ENCODE results near the gene EFHC1.
"Not testable (repeated sequence)": the region's sequence is repeated elsewhere in the genome, so short reads cannot be mapped to it uniquely, and the experiment has no call there.

EFHC1 gene

GRCh38 chr6:52419809-52420667, at the start of gene EFHC1:
Gene EFHC1 (plus strand): TSS chr6:52420342. CDS start chr6:52420411, 69 bp downstream.
- DNase-seq, result peak; percentile 99

GRCh38 chr6:52371656-52372191, 48.4 kb upstream of the EFHC1 start:
- no peak for DNase-seq

GRCh38 chr6:52373151-52373690, 46.9 kb upstream of the EFHC1 start:
- no peak for DNase-seq

GRCh38 chr6:52374247-52374646, 45.9 kb upstream of the EFHC1 start:
- no peak for DNase-seq

GRCh38 chr6:52375780-52376556, 44.2 kb upstream of the EFHC1 start:
- no peak for DNase-seq

- DNase-seq, result no peak
Observed at GRCh38 chr6:52376763-52377162, 43.4 kb upstream of the EFHC1 start.

GRCh38 chr6:52377538-52378221, 42.5 kb upstream of the EFHC1 start:
- no peak for DNase-seq

GRCh38 chr6:52381249-52381648, 38.9 kb upstream of the EFHC1 start:
- DNase-seq, result no peak

GRCh38 chr6:52384145-52384766, 35.9 kb upstream of the EFHC1 start:
- no peak for DNase-seq

- no peak for DNase-seq
Observed at GRCh38 chr6:52385074-52385473, 35.1 kb upstream of the EFHC1 start.

GRCh38 chr6:52388119-52388518, 32.0 kb upstream of the EFHC1 start:
- not testable (repeated sequence) for DNase-seq

- no peak for DNase-seq
Observed at GRCh38 chr6:52388790-52389189, 31.4 kb upstream of the EFHC1 start.

- no peak for DNase-seq
Observed at GRCh38 chr6:52389264-52389625, 30.9 kb upstream of the EFHC1 start.

- DNase-seq, result peak; percentile 47
Observed at GRCh38 chr6:52389626-52390360, 30.3 kb upstream of the EFHC1 start.

- peak; percentile 46 for DNase-seq
Observed at GRCh38 chr6:52390361-52390727, 29.8 kb upstream of the EFHC1 start.

GRCh38 chr6:52391599-52391998, 28.5 kb upstream of the EFHC1 start:
- DNase-seq, result no peak

- DNase-seq, result no peak
Observed at GRCh38 chr6:52392944-52393343, 27.2 kb upstream of the EFHC1 start.

GRCh38 chr6:52393780-52394179, 26.4 kb upstream of the EFHC1 start:
- no peak for DNase-seq

GRCh38 chr6:52394251-52394666, 25.9 kb upstream of the EFHC1 start:
- DNase-seq, result no peak

GRCh38 chr6:52395969-52396368, 24.2 kb upstream of the EFHC1 start:
- DNase-seq, result no peak

GRCh38 chr6:52399511-52400312, 20.4 kb upstream of the EFHC1 start:
- peak; percentile 54 for DNase-seq

Measured in NCI-H146 (cell line).